K562 (cell line): ENCODE measurements around the gene ZNF566. TPM values are rescaled to one million over a fixed set of nuclear protein-coding genes. Genes with fewer than 3 reads are reported as not detected.

ENCODE experiments used
- CBX1 ChIP-seq: sonication (generic); IDR thresholded peaks from 2 replicates; pipeline ENCODE4 v1.6.1; 2016; ENCODE audit warnings: antibody characterized with exemption, low read depth, mild to moderate bottlenecking
- CLOCK ChIP-seq: fragments of 250-450 bp; sonication (Bioruptor Pico); IDR thresholded peaks from 2 replicates; pipeline ENCODE4 v1.4.0; 2020; ENCODE audit warnings: mild to moderate bottlenecking, moderate library complexity, borderline replicate concordance
- HMGN3 ChIP-seq: IDR thresholded peaks from 2 replicates; pipeline ENCODE4 v1.6.1; 2011; ENCODE audit warnings: borderline replicate concordance, low read depth, mild to moderate bottlenecking, mixed read lengths, low read length; ENCODE audit not compliant: insufficient read length; ENCODE audit errors: extremely low read depth
- MAZ ChIP-seq, 2 experiments: fragments of 450-650 bp in 1 of 2; sonication (generic) in 1 of 2; formaldehyde crosslinking; IDR thresholded peaks in 1 of 2; conservative IDR thresholded peaks in 1 of 2; 2 replicates each; pipeline versions ENCODE4 v1.4.0 to v1.5.0; 2020; ENCODE audit warnings: mild to moderate bottlenecking in 1 of 2, missing genetic modification reagents in 1 of 2
- MED1 ChIP-seq: sonication (generic); formaldehyde crosslinking; IDR thresholded peaks from 2 replicates; pipeline ENCODE4 v1.8.1; 2023; ENCODE audit warnings: missing genetic modification reagents, borderline replicate concordance
- MEF2A ChIP-seq: IDR thresholded peaks from 2 replicates; pipeline ENCODE4 v1.6.1; 2011; ENCODE audit warnings: low read depth, mild to moderate bottlenecking, low read length, moderate library complexity; ENCODE audit not compliant: control insufficient read depth
- NBN ChIP-seq: fragments of 450-650 bp; IDR thresholded peaks from 2 replicates; pipeline ENCODE4 v1.6.1; 2016; ENCODE audit warnings: low read depth, mild to moderate bottlenecking
- NELFE ChIP-seq: IDR thresholded peaks from 2 replicates; pipeline ENCODE4 v1.6.1; 2011; ENCODE audit warnings: mild to moderate bottlenecking; ENCODE audit not compliant: insufficient read depth, insufficient read length
- POLR3G ChIP-seq: IDR thresholded peaks from 2 replicates; pipeline ENCODE4 v1.6.1; 2011; ENCODE audit not compliant: insufficient read length, insufficient replicate concordance; ENCODE audit errors: extremely low read depth
- RBM15 ChIP-seq: fragments of 200-400 bp; formaldehyde crosslinking; IDR thresholded peaks from 2 replicates; pipeline ENCODE4 v1.6.1; 2018; ENCODE audit warnings: mild to moderate bottlenecking, low read length, moderate library complexity; ENCODE audit not compliant: insufficient read depth
- SMAD4 ChIP-seq: fragments of 250-450 bp; sonication (Bioruptor Pico); conservative IDR thresholded peaks from 2 replicates; pipeline ENCODE4 v1.8.0; 2021; ENCODE audit warnings: inconsistent platforms, mild to moderate bottlenecking, moderate library complexity
- TRIM28 ChIP-seq: fragments of 450-650 bp; IDR thresholded peaks from 2 replicates; pipeline ENCODE4 v1.6.1; 2017
- ZNF431 ChIP-seq: sonication (generic); formaldehyde crosslinking; IDR thresholded peaks from 2 replicates; pipeline ENCODE4 v1.8.0; 2022; ENCODE audit warnings: mild to moderate bottlenecking, missing genetic modification reagents
- polyA plus RNA-seq, 8 experiments: library from polyadenylated mRNA; depleted of rRNA in 4 of 8; stranded (reverse) in 5 of 8; unstranded in 3 of 8; fragments of >200 nt; fragmentation: Nextera tagmentation in 2 of 8; fragmentation: Illumina TruSeq in 1 of 8; extraction: Ambion mirVana in 2 of 8; extraction: Trizol in 1 of 8; gene quantifications; 2 replicates each; pipeline versions ENCODE4 v1.2.1 to v1.2.3, GENCODE V29; 2011 to 2014; ENCODE audit warnings: inconsistent platforms in 1 of 8, missing spikeins in 1 of 8
- total RNA-seq, 7 experiments: library from RNA; depleted of rRNA in 6 of 7; stranded (reverse); fragments of >200 nt in 6 of 7; fragmentation: Illumina TruSeq in 2 of 7; extraction: Trizol in 2 of 7; gene quantifications; 2 replicates each; pipeline versions ENCODE4 v1.2.1 to v1.2.3, GENCODE V29; 2011 to 2021; ENCODE audit warnings: low replicate concordance in 1 of 7
- TF ChIP-seq, protein P1 (sequence below): sonication (generic); formaldehyde crosslinking; IDR thresholded peaks from 2 replicates; pipeline ENCODE4 v1.8.0; 2022; ENCODE audit warnings: mild to moderate bottlenecking, missing genetic modification reagents
- TF ChIP-seq, protein P2 (sequence below): fragments of 200-800 bp; sonication (Bioruptor generic); IDR thresholded peaks from 2 replicates; pipeline ENCODE4 v1.6.1; 2017; ENCODE audit warnings: missing genetic modification characterization, missing compliant biosample characterization
- TF ChIP-seq, protein P3 (sequence below): fragments of 450-650 bp; formaldehyde crosslinking; IDR thresholded peaks from 2 replicates; pipeline ENCODE4 v1.4.0; 2020; ENCODE audit warnings: mild to moderate bottlenecking, moderate library complexity
- TF ChIP-seq, protein P4 (sequence below), 2 experiments: fragments of 450-650 bp in 1 of 2; sonication (generic) in 1 of 2; formaldehyde crosslinking in 1 of 2; IDR thresholded peaks in 1 of 2; conservative IDR thresholded peaks in 1 of 2; 2 replicates each; pipeline versions ENCODE4 v1.6.1 to v1.8.1; 2016 to 2023; ENCODE audit warnings: mild to moderate bottlenecking in 2 of 2, moderate library complexity in 2 of 2, inconsistent platforms in 1 of 2, missing genetic modification reagents in 1 of 2

Gene ZNF566
- total and polyA plus RNA-seq, 9 of the 15 experiments (the other 6 are each of a cell fraction or from before 2014, with no cell fraction given): 5.5 to 11.4 (median 9.7) TPM

DNA sequence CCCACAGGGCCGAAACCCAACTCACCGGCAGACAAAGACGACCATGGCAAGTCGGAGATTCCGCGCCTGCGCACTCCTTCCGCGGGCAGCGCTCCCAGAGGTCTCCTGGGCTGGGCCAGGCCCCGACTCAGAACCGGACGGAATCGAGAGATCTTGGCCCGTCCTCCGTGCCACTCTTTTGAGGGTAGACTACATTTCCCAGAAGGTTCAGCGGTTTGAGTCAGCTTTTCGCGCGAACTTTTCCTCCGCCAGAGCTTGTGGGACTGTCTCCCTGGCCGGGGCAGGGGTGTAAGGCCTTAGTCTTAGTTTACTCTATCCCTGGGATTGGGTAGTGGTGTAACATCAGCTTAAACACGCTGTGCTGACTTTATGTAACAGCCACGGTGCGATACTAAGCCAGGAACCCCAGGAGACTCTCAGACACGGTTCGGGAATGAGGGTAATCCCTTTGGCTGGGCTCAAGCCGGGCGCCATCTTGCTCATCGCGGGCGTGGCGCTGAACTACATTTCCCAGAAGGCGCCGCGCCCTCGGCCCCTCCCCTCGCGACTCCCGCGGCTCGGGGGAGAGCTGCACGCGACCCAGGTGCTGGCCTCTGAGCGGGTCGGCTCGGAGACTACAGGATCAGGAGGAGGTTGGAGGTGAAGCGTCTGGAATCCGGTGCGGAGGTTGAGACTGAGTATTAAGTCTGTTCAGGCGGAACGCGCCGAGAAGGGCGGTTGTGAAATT lies 39.0 kb upstream of the ZNF566 start, which contains the start of gene ZNF260 (continued):
- TF ChIP-seq, protein P1, sequence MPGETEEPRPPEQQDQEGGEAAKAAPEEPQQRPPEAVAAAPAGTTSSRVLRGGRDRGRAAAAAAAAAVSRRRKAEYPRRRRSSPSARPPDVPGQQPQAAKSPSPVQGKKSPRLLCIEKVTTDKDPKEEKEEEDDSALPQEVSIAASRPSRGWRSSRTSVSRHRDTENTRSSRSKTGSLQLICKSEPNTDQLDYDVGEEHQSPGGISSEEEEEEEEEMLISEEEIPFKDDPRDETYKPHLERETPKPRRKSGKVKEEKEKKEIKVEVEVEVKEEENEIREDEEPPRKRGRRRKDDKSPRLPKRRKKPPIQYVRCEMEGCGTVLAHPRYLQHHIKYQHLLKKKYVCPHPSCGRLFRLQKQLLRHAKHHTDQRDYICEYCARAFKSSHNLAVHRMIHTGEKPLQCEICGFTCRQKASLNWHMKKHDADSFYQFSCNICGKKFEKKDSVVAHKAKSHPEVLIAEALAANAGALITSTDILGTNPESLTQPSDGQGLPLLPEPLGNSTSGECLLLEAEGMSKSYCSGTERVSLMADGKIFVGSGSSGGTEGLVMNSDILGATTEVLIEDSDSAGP: no peak
- TF ChIP-seq MEF2A (no peak), MAZ (CRISPR knock-in tag; conservative IDR thresholded peaks at IDR 0.05 in 1 of 2, IDR thresholded peaks at IDR 0.05 in 1 of 2) (peak in 1 of 2 experiments; percentile 87; a peak in 3 of 4 replicates), MED1 (CRISPR knock-in tag) (no peak), NELFE (no peak), TRIM28 (no peak), SMAD4 (CRISPR knock-in tag) (no peak; the same call in 1 of the 2 replicates), CLOCK (CRISPR knock-in tag) (no peak), RBM15 (no peak), HMGN3 (no peak), POLR3G (no peak), CBX1 (0 out of 2 replicates have a peak, but pooled peaks have one; percentile 23), ZNF431 (CRISPR knock-in tag) (no peak), NBN (0 out of 2 replicates have a peak, but pooled peaks have one; percentile 41)
- TF ChIP-seq, protein P2, sequence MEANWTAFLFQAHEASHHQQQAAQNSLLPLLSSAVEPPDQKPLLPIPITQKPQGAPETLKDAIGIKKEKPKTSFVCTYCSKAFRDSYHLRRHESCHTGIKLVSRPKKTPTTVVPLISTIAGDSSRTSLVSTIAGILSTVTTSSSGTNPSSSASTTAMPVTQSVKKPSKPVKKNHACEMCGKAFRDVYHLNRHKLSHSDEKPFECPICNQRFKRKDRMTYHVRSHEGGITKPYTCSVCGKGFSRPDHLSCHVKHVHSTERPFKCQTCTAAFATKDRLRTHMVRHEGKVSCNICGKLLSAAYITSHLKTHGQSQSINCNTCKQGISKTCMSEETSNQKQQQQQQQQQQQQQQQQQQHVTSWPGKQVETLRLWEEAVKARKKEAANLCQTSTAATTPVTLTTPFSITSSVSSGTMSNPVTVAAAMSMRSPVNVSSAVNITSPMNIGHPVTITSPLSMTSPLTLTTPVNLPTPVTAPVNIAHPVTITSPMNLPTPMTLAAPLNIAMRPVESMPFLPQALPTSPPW (CRISPR knock-in tag): peak; percentile 82
- TF ChIP-seq, protein P3, sequence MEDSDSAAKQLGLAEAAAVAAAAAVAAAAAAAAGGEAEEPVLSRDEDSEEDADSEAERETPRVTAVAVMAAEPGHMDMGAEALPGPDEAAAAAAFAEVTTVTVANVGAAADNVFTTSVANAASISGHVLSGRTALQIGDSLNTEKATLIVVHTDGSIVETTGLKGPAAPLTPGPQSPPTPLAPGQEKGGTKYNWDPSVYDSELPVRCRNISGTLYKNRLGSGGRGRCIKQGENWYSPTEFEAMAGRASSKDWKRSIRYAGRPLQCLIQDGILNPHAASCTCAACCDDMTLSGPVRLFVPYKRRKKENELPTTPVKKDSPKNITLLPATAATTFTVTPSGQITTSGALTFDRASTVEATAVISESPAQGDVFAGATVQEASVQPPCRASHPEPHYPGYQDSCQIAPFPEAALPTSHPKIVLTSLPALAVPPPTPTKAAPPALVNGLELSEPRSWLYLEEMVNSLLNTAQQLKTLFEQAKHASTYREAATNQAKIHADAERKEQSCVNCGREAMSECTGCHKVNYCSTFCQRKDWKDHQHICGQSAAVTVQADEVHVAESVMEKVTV (CRISPR knock-in tag): no peak
- TF ChIP-seq, protein P4, sequence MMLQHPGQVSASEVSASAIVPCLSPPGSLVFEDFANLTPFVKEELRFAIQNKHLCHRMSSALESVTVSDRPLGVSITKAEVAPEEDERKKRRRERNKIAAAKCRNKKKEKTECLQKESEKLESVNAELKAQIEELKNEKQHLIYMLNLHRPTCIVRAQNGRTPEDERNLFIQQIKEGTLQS (IDR thresholded peaks at IDR 0.05): peak; percentile 43; the same call in 1 of the 2 replicates
- TF ChIP-seq, protein P4 (CRISPR knock-in tag; conservative IDR thresholded peaks at IDR 0.05): no peak
